IMR-90 (cell line): ENCODE measurements around the gene RPL35. TPM values are rescaled to one million over a fixed set of nuclear protein-coding genes. Genes with fewer than 3 reads are reported as not detected.

Source experiments
- ATAC-seq: fragments of 200-7000 bp; cut with Tn5 transposase; 2 replicates; pipeline ENCODE4 v1.9.1; 2020; ENCODE audit warnings: low read depth, mild to moderate bottlenecking, moderate library complexity
- BruUV-seq: library from RNA; stranded (reverse); fragments of 400-500 nt; replicated peaks from 2 replicates; lab custom pipeline; 2021; lab: Mats Ljungman, UMichigan
- CTCF ChIA-PET: fragments of 300-600 bp; formaldehyde crosslinking; extraction: SDS; loops from one replicate; lab custom pipeline; 2021; ENCODE audit warnings: antibody characterized with exemption; lab: Yijun Ruan, JAX
- POLR2A ChIA-PET: fragments of 300-600 bp; sonication (Branson Sonifier 250); formaldehyde crosslinking; loops from one replicate; lab custom pipeline; 2022; ENCODE audit warnings: antibody characterized with exemption; ENCODE audit not compliant: unreplicated experiment; lab: Charles Lee
- DNase-seq: peaks from one replicate; pipeline ENCODE4 v3.0.0; 2013
- H2AFZ ChIP-seq: replicated peaks from 2 replicates; pipeline ENCODE3; 2013; ENCODE audit warnings: low read length, mild to moderate bottlenecking; ENCODE audit not compliant: poor library complexity
- H2AK5ac ChIP-seq: 2 replicates; pipeline ENCODE4 v1.6.1; 2013; ENCODE audit warnings: low read depth, low read length, inconsistent platforms
- H2AK9ac ChIP-seq: replicated peaks from 2 replicates; pipeline ENCODE3; 2013; ENCODE audit warnings: mild to moderate bottlenecking, low read depth, low read length, moderate library complexity; ENCODE audit not compliant: poor library complexity
- H2BK120ac ChIP-seq: 2 replicates; pipeline ENCODE4 v1.6.1; 2013; ENCODE audit warnings: low read depth, low read length, inconsistent platforms
- H2BK15ac ChIP-seq: 3 replicates; pipeline ENCODE4 v1.6.1; 2013; ENCODE audit warnings: low read depth, low read length, inconsistent platforms
- H2BK20ac ChIP-seq: 2 replicates; pipeline ENCODE4 v1.6.1; 2013; ENCODE audit warnings: low read depth, mild to moderate bottlenecking, inconsistent platforms, low read length, moderate library complexity
- H2BK5ac ChIP-seq: 2 replicates; pipeline ENCODE4 v1.6.1; 2013; ENCODE audit warnings: mild to moderate bottlenecking, low read depth, low read length, inconsistent platforms; ENCODE audit not compliant: poor library complexity, severe bottlenecking
- H3K14ac ChIP-seq: replicated peaks from 2 replicates; pipeline ENCODE4 v1.6.1; 2013; ENCODE audit warnings: low read depth, low read length, inconsistent platforms
- H3K18ac ChIP-seq: 2 replicates; pipeline ENCODE4 v1.6.1; 2013; ENCODE audit warnings: low read depth, low read length, control low read depth
- H3K23ac ChIP-seq: 2 replicates; pipeline ENCODE4 v1.6.1; 2013; ENCODE audit warnings: low read depth, low read length, inconsistent platforms
- H3K27ac ChIP-seq: 2 replicates; pipeline ENCODE4 v1.5.1; 2013; ENCODE audit warnings: mild to moderate bottlenecking, control low read depth, low read length; ENCODE audit not compliant: insufficient read depth
- H3K27me3 ChIP-seq: 2 replicates; pipeline ENCODE4 v1.6.1; 2013; ENCODE audit warnings: low read length; ENCODE audit not compliant: control insufficient read depth, insufficient read depth
- H3K36me3 ChIP-seq: 2 replicates; pipeline ENCODE4 v1.6.1; 2013; ENCODE audit warnings: low read length, mixed read lengths; ENCODE audit not compliant: control insufficient read depth, insufficient read depth
- H3K4ac ChIP-seq: 2 replicates; pipeline ENCODE4 v1.6.1; 2013; ENCODE audit warnings: low read depth, low read length, inconsistent platforms
- H3K4me1 ChIP-seq: 2 replicates; pipeline ENCODE4 v1.6.1; 2013; ENCODE audit warnings: low read length, mixed read lengths; ENCODE audit not compliant: control insufficient read depth, insufficient read depth
- H3K4me2 ChIP-seq: 2 replicates; pipeline ENCODE4 v1.6.1; 2013; ENCODE audit warnings: low read depth, mild to moderate bottlenecking, control low read depth, low read length, moderate library complexity
- H3K4me3 ChIP-seq: 2 replicates; pipeline ENCODE4 v1.5.1; 2013; ENCODE audit warnings: low read depth, mild to moderate bottlenecking, control low read depth, low read length, moderate library complexity; ENCODE audit not compliant: insufficient read depth
- H3K56ac ChIP-seq: 2 replicates; pipeline ENCODE4 v1.6.1; 2013; ENCODE audit warnings: low read length, inconsistent platforms; ENCODE audit not compliant: insufficient read depth; ENCODE audit errors: extremely low read depth
- H3K79me1 ChIP-seq, 2 experiments: 2 replicates each; pipeline ENCODE4 v1.6.1; 2013; ENCODE audit warnings: low read length in 2 of 2, inconsistent platforms in 1 of 2, low read depth in 1 of 2
- H3K9ac ChIP-seq: 2 replicates; pipeline ENCODE4 v1.6.1; 2013; ENCODE audit warnings: low read depth, low read length, control low read depth
- H3K9me1 ChIP-seq: 2 replicates; pipeline ENCODE4 v1.6.1; 2013; ENCODE audit warnings: low read length, inconsistent platforms; ENCODE audit not compliant: insufficient read depth
- H3K9me3 ChIP-seq: 2 replicates; pipeline ENCODE4 v1.6.1; 2013; ENCODE audit warnings: low read length; ENCODE audit not compliant: control insufficient read depth, insufficient read depth
- H4K20me1 ChIP-seq: 2 replicates; pipeline ENCODE4 v1.6.1; 2013; ENCODE audit warnings: low read length, inconsistent platforms; ENCODE audit not compliant: insufficient read depth
- H4K5ac ChIP-seq: 2 replicates; pipeline ENCODE4 v1.6.1; 2013; ENCODE audit warnings: mild to moderate bottlenecking, low read depth, low read length, control low read depth
- H4K8ac ChIP-seq, 2 experiments: 2 replicates each; pipeline ENCODE4 v1.6.1; 2013; ENCODE audit warnings: low read depth in 2 of 2, low read length in 2 of 2, control low read depth in 1 of 2, inconsistent platforms in 1 of 2
- H4K91ac ChIP-seq: 2 replicates; pipeline ENCODE4 v1.6.1; 2013; ENCODE audit warnings: low read depth, low read length, inconsistent platforms; ENCODE audit not compliant: insufficient read depth
- BHLHE40 ChIP-seq: fragments of 150-350 bp; IDR thresholded peaks from 2 replicates; pipeline ENCODE4 v1.6.1; 2016; ENCODE audit warnings: mild to moderate bottlenecking, low read depth, low read length
- CEBPB ChIP-seq: IDR thresholded peaks from 2 replicates; pipeline ENCODE4 v1.6.1; 2012; ENCODE audit warnings: low read depth, low read length, improper control_type of control experiment
- CHD1 ChIP-seq: IDR thresholded peaks from 2 replicates; pipeline ENCODE4 v1.6.1; 2012; ENCODE audit warnings: low read depth, low read length, improper control_type of control experiment
- CTCF ChIP-seq: conservative IDR thresholded peaks from 2 replicates; pipeline ENCODE4 v1.5.1; 2012; ENCODE audit warnings: mild to moderate bottlenecking, low read depth, low read length, improper control_type of control experiment
- ELK1 ChIP-seq: fragments of 150-350 bp; IDR thresholded peaks from 2 replicates; pipeline ENCODE4 v1.6.1; 2016; ENCODE audit warnings: low read depth, mild to moderate bottlenecking, low read length, moderate library complexity, borderline replicate concordance
- FOS ChIP-seq: fragments of 150-350 bp; IDR thresholded peaks from 2 replicates; pipeline ENCODE4 v1.6.1; 2016; ENCODE audit warnings: low read depth, low read length
- MAFK ChIP-seq: IDR thresholded peaks from 2 replicates; pipeline ENCODE4 v1.6.1; 2012; ENCODE audit warnings: low read depth, low read length, improper control_type of control experiment
- MAZ ChIP-seq: IDR thresholded peaks from 2 replicates; pipeline ENCODE4 v1.6.1; 2012; ENCODE audit warnings: low read depth, mild to moderate bottlenecking, low read length, improper control_type of control experiment, moderate library complexity, borderline replicate concordance
- MXI1 ChIP-seq: IDR thresholded peaks from 2 replicates; pipeline ENCODE4 v1.6.1; 2012; ENCODE audit warnings: low read depth, mild to moderate bottlenecking, low read length, moderate library complexity, borderline replicate concordance
- NFE2L2 ChIP-seq: fragments of 150-350 bp; IDR thresholded peaks from 2 replicates; pipeline ENCODE4 v1.6.1; 2016; ENCODE audit warnings: low read depth, mild to moderate bottlenecking, low read length
- POLR2A ChIP-seq: IDR thresholded peaks from 2 replicates; pipeline ENCODE4 v1.6.1; 2012; ENCODE audit warnings: mild to moderate bottlenecking, low read depth, low read length
- RAD21 ChIP-seq: IDR thresholded peaks from 2 replicates; pipeline ENCODE4 v1.6.1; 2012; ENCODE audit warnings: low read length, improper control_type of control experiment
- RCOR1 ChIP-seq: IDR thresholded peaks from 2 replicates; pipeline ENCODE4 v1.6.1; 2012; ENCODE audit warnings: mild to moderate bottlenecking, low read length, improper control_type of control experiment; ENCODE audit not compliant: insufficient replicate concordance
- RFX5 ChIP-seq: IDR thresholded peaks from 2 replicates; pipeline ENCODE4 v1.8.0; 2012; ENCODE audit warnings: low read depth, mild to moderate bottlenecking, low read length, moderate library complexity
- SMC3 ChIP-seq: fragments of 150-350 bp; IDR thresholded peaks from 2 replicates; pipeline ENCODE4 v1.6.1; 2016; ENCODE audit warnings: low read depth, mild to moderate bottlenecking, antibody characterized with exemption, low read length, moderate library complexity
- USF2 ChIP-seq: fragments of 150-350 bp; IDR thresholded peaks from 2 replicates; pipeline ENCODE4 v1.6.1; 2017; ENCODE audit warnings: mild to moderate bottlenecking, antibody characterized with exemption, low read length, low read depth
- WGBS, 2 experiments: methylation state at CpG; one replicate each; pipeline versions ENCODE4 v1.1.5 to v1.1.7; 2013; ENCODE audit warnings: missing lambda C conversion rate in 2 of 2; ENCODE audit not compliant: insufficient read length in 1 of 2; ENCODE audit errors: extremely low coverage in 2 of 2; 5-methylcytosine and 5-hydroxymethylcytosine counted together
- dilution Hi-C: fragments of 300-500 bp; cut with HindIII; formaldehyde crosslinking; loops from one replicate; pipeline ENCODE4 v1.14.3; 2018; ENCODE audit warnings: low sequenced_read_pairs; ENCODE audit not compliant: unreplicated experiment
- in situ Hi-C: fragments of 300-500 bp; cut with MboI; formaldehyde crosslinking; loops from 3 replicates; pipeline ENCODE4 v1.14.3; 2019; ENCODE audit warnings: low sequenced_read_pairs, inconsistent platforms, mixed read lengths
- intact Hi-C: fragments of 100-400 bp; cut with micrococcal nuclease; formaldehyde crosslinking; loops from 2 replicates; pipeline ENCODE4 v1.10.0; 2022
- polyA plus RNA-seq, 3 experiments: library from polyadenylated mRNA; depleted of rRNA; stranded (reverse); fragments of >200 nt; gene quantifications; 2 replicates each; pipeline ENCODE4 v1.2.3, GENCODE V29; 2012; ENCODE audit warnings: low replicate concordance in 1 of 3
- total RNA-seq: library from RNA; depleted of rRNA; stranded (reverse); fragments of >200 nt; gene quantifications from 2 replicates; pipeline ENCODE4 v1.2.3, GENCODE V29; 2012

RPL35 gene
- total and polyA plus RNA-seq, 2 of the 4 experiments (the other 2 are of a cell fraction) = 881 to 1,650 TPM

- Histone ChIP-seq H3K27ac (no peak overlapping the region), H3K79me1 (no peaks in the 10 kb centered on the region), H3K14ac (no peak overlapping the region), H3K9me1 (no peaks in the 10 kb centered on the region), H2AFZ (no peak overlapping the region), H2AK5ac (no peak overlapping the region), H3K4me3 (no peak overlapping the region), H4K91ac (no peak overlapping the region), H3K23ac (no peak overlapping the region), H4K20me1 (no peaks in the 10 kb centered on the region), H3K4ac (no peak overlapping the region), H3K4me2 (no peak overlapping the region), H3K9ac (no peak overlapping the region), H3K4me1 (no peaks in the 10 kb centered on the region), H4K5ac (no peak overlapping the region), H4K8ac (no peak overlapping the region), H2BK5ac (no peak overlapping the region), H2BK15ac (no peak overlapping the region), H2BK20ac (no peak overlapping the region), H2AK9ac (no peak overlapping the region), H3K56ac (no peak overlapping the region), H3K27me3 (no peaks in the 10 kb centered on the region), H2BK120ac (no peak overlapping the region), H3K18ac (no peak overlapping the region), H3K36me3 (no peaks in the 10 kb centered on the region), H3K9me3 (no peaks in the 10 kb centered on the region)
- intact Hi-C loops (no loop called here), dilution Hi-C loops (no loop called here), in situ Hi-C loops (no loop called here)
- CTCF ChIA-PET = no interaction called here
- TF ChIP-seq CHD1 (no peak), RAD21 (no peak), POLR2A (no peak), BHLHE40 (no peak), MAFK (no peak), RCOR1 (no peak), NFE2L2 (no peak), FOS (no peak), MAZ (no peak), MXI1 (no peak), ELK1 (no peak), USF2 (no peak), RFX5 (no peak), SMC3 (no peak), CTCF (no peak), CEBPB (no peak)
- BruUV-seq = no TSS peak
- no peak for ATAC-seq
- POLR2A ChIA-PET = no interaction called here
- WGBS, 2 experiments = no CpG with 5 or more reads among the region's 4 CpGs
- no peak for DNase-seq
Observed at GRCh38 chr9:124844291-124844690, 17.5 kb downstream of the RPL35 start.
